ENCODE measurements around the gene TMC7.

DNA sequence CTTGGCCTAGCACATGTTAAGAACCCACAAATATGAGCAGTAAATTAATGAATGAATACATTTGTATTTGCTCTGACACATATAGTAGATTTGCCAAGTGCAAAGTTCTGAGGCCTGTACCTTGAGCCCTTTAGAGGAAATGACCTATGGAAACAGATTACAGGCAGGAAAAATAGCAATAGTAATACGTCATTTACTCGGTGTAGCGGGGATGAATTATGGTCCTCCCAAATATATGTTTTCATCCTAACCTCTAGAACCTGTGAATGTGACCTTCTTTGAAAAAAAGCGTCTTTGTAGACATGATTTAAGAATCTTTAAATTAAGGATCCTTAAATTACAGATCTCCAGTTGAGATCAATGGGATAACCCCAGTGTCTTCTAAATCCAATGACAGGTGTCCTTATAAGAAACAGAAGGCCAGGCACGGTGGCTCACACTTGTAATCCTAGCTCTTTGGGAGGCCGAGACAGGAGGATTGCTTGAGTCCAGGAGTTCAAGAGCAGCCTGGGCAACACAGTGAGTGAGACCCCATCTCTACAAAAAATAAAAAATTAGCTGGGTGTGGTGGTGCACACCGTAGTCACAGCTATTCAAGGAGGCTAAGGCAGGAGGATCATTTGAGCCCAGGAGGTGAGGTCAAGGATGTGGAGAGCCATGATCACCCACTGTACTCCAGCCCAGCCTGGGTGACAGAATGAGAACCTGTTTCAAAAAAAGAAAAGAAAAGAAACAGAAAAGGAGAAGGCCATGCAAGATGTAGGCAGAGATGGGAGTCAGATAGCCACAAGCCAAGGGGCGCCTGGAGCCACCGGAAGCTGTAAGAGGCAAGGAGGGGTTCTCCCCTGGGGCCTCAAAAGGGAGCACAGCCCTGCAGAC is 124.9 kb downstream of the TMC7 start:
- TF ChIP-seq CTCF (IDR thresholded peaks at IDR 0.05): no peak
- no peak for TF ChIP-seq POLR2A (IDR thresholded peaks at IDR 0.05)

All from esophagus squamous epithelium (tissue), 4 donors.